ENCODE measurements around the gene GUCD1. TPM values are rescaled to one million over a fixed set of nuclear protein-coding genes. Genes with fewer than 3 reads are reported as not detected.

GUCD1 gene
- total and polyA plus RNA-seq, 2 experiments from 2014 or later: 37.2 to 125 TPM

DNA sequence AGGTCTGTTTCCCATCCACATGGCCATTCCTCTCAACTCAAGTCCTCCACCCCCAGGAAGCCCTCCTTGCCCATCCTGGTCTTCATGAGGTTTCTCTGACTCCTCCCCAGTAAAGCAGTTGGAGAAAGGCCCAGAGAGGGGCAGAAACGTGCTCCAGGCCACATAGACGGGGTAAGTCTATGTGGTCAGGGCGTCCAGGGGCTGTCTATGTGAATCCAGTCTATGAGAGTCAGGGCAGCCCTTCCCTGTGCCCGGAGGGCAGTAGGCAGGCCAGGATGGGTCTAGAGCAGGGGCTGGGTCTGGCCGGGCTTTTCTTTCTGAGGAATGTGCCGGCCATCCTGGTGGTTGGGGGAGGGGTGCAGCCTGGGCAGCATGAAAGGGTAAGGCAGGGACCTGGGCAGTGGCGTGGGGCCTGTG is 11.7 kb downstream of the GUCD1 start:
- Histone ChIP-seq H3K4me2 (ENCODE audit: unreplicated experiment) (no peak overlapping the region), H3K36me3 (ENCODE audit: low read depth) (peaks cover 3% of the 10 kb centered on the region; the same call in 1 of the 2 replicates), H3K9me2 (ENCODE audit: insufficient read depth) (no peaks in the 10 kb centered on the region), H3K9me3 (ENCODE audit: low read depth) (no peaks in the 10 kb centered on the region), H4K20me1 (ENCODE audit: insufficient read depth) (no peaks in the 10 kb centered on the region), H3K27me3 (replicated peaks; ENCODE audit: insufficient read depth) (no peaks in the 10 kb centered on the region), H2AFZ (no peak overlapping the region), H3K4me1 (ENCODE audit: insufficient read depth) (no peaks in the 10 kb centered on the region), H3K9ac (no peak overlapping the region), H3K27ac (no peak overlapping the region), H3K79me2 (ENCODE audit: insufficient read depth) (peaks cover 3% of the 10 kb centered on the region; the same call in 1 of the 2 replicates), H3K4me3 (no peak overlapping the region), H3F3A (ENCODE audit: insufficient read depth) (no peaks in the 10 kb centered on the region)
- TF ChIP-seq EZH2 (IDR thresholded peaks at IDR 0.05; ENCODE audit: insufficient read depth, poor library complexity, severe bottlenecking) (no peak), EZH2phosphoT487 (IDR thresholded peaks at IDR 0.05; ENCODE audit: insufficient read depth, low read depth) (no peak)
- no peak for DNase-seq
- WGBS, 2 experiments (ENCODE audit: low coverage in 1 of 2, low lambda C conversion rate in 2 of 2, missing lambda C conversion rate in 2 of 2): 82 to 83% methylated on average over 7 of the region's 7 CpGs
- in situ Hi-C loops (cut with MboI): no loop called here

DNA sequence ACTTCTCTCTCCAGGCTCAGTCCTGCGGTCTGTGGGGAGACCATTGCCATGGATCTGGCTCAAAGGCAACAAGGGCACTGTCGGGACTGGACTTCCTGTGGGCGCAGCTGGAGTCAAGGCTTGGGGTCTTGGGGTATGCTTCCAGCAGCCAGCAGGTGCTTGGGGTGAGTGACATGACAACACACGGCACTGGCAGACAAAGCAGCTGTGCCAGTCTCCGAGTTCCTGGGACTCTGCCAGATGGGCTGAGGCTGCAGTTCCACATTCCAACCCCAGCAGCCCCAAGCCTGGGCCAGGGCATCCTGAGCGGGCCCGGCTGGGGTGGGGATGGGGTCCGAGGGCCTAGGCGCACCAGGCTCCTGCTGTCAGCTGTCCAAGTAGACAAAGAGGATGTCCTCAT is 12.3 kb downstream of the GUCD1 start:
- H3F3A ChIP-seq (ENCODE audit: insufficient read depth): no peaks in the 10 kb centered on the region
- no peaks in the 10 kb centered on the region for H3K27me3 ChIP-seq (replicated peaks; ENCODE audit: insufficient read depth)
- in situ Hi-C loops (cut with MboI): no loop called here
- H3K4me3 ChIP-seq: no peak overlapping the region
- no peaks in the 10 kb centered on the region for H3K9me2 ChIP-seq (ENCODE audit: insufficient read depth)
- WGBS, 2 experiments (ENCODE audit: low coverage in 1 of 2, low lambda C conversion rate in 2 of 2, missing lambda C conversion rate in 2 of 2): 95 to 96% methylated on average over 9 of the region's 9 CpGs
- H3K4me1 ChIP-seq (ENCODE audit: insufficient read depth): no peaks in the 10 kb centered on the region
- H3K9ac ChIP-seq: no peak overlapping the region
- no peak overlapping the region for H2AFZ ChIP-seq
- H3K27ac ChIP-seq: no peak overlapping the region
- no peak for TF ChIP-seq EZH2 (IDR thresholded peaks at IDR 0.05; ENCODE audit: insufficient read depth, poor library complexity, severe bottlenecking)
- no peak for TF ChIP-seq EZH2phosphoT487 (IDR thresholded peaks at IDR 0.05; ENCODE audit: insufficient read depth, low read depth)
- no peak overlapping the region for H3K4me2 ChIP-seq (ENCODE audit: unreplicated experiment)
- H3K9me3 ChIP-seq (ENCODE audit: low read depth): no peaks in the 10 kb centered on the region
- no peaks in the 10 kb centered on the region for H4K20me1 ChIP-seq (ENCODE audit: insufficient read depth)
- H3K36me3 ChIP-seq (ENCODE audit: low read depth): peaks cover 1% of the 10 kb centered on the region; the same call in 1 of the 2 replicates
- DNase-seq: no peak
- H3K79me2 ChIP-seq (ENCODE audit: insufficient read depth): no peaks in the 10 kb centered on the region

DNA sequence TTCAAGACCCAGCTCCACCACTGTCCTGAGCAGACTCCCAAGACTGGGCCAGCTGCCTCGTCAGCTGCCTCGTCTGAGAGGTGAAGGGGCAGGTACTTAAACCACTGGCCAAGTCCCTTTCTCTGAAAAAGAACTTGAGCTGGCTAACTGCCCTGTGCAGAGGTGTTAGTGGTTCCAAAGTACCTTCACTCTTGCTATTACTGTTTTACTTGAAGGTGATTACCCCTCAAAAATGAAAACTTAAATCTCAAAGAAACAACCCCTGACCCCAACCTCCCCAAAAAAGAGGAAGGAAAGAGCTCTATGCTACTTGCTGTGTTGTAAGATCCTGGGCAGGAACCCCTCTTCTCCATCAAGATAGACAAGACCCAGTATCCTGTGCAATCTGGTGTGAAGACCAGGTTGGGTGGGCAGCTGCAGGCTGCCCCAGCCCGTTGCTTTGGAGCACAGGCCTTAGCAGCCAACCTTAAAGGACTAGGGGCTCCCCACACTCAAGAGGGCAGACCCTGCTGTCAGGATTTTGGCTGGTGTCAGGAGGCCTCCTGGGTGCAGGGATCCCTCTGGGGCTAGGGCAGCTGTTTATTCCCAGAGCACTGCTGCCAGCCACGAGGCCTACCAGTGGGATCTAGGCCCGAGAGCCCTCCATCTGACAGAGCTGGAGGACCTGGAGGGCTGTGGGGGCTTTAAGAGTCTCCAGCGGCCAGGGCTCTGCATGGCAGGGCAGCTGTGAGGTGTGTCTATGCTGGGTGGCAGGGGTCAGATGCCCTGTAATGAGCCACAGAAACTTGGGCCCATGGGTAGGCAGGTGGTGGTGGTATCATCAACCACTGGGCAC is 13.0 kb downstream of the GUCD1 start:
- H2AFZ ChIP-seq: no peak overlapping the region
- no peaks in the 10 kb centered on the region for H3K9me2 ChIP-seq (ENCODE audit: insufficient read depth)
- H3K27me3 ChIP-seq (replicated peaks; ENCODE audit: insufficient read depth): no peaks in the 10 kb centered on the region
- no peak for TF ChIP-seq EZH2phosphoT487 (IDR thresholded peaks at IDR 0.05; ENCODE audit: insufficient read depth, low read depth)
- no peak for TF ChIP-seq EZH2 (IDR thresholded peaks at IDR 0.05; ENCODE audit: insufficient read depth, poor library complexity, severe bottlenecking)
- no peaks in the 10 kb centered on the region for H3K79me2 ChIP-seq (ENCODE audit: insufficient read depth)
- no peaks in the 10 kb centered on the region; the same call in 1 of the 2 replicates for H3K36me3 ChIP-seq (ENCODE audit: low read depth)
- H3K27ac ChIP-seq: no peak overlapping the region
- no peaks in the 10 kb centered on the region for H4K20me1 ChIP-seq (ENCODE audit: insufficient read depth)
- no peak for DNase-seq
- H3K9ac ChIP-seq: no peak overlapping the region
- no peaks in the 10 kb centered on the region for H3K9me3 ChIP-seq (ENCODE audit: low read depth)
- no peaks in the 10 kb centered on the region for H3F3A ChIP-seq (ENCODE audit: insufficient read depth)
- no peak overlapping the region for H3K4me3 ChIP-seq
- 91 to 92% methylated on average over 6 of the region's 6 CpGs for WGBS, 2 experiments (ENCODE audit: low coverage in 1 of 2, low lambda C conversion rate in 2 of 2, missing lambda C conversion rate in 2 of 2)
- in situ Hi-C loops (cut with MboI): no loop called here
- no peaks in the 10 kb centered on the region for H3K4me1 ChIP-seq (ENCODE audit: insufficient read depth)
- H3K4me2 ChIP-seq (ENCODE audit: unreplicated experiment): no peak overlapping the region

DNA sequence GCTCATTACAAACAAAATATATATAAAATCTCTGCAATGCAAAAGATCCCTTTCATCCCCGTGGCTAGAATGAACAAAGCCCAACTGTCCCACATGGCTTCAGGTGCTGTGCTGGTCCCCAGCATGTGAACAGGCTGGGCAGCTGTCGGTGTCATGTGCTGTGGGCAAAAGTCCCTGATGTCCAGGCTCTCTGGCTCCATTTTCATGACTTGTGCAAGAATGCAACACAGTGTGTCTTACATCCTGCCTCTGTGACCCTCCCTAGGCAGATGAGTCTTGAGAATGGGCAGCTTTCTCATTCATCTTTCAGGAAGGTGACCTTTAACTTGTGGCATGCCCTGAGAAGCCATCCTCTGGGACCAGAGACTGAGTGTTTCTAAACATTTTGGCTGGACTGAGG is 14.5 kb downstream of the GUCD1 start:
- Histone ChIP-seq H3K27me3 (replicated peaks; ENCODE audit: insufficient read depth) (no peaks in the 10 kb centered on the region), H3K4me3 (no peak overlapping the region), H3K79me2 (ENCODE audit: insufficient read depth) (no peaks in the 10 kb centered on the region), H3K4me1 (ENCODE audit: insufficient read depth) (no peaks in the 10 kb centered on the region), H3F3A (ENCODE audit: insufficient read depth) (no peaks in the 10 kb centered on the region), H3K9me2 (ENCODE audit: insufficient read depth) (no peaks in the 10 kb centered on the region), H3K27ac (no peak overlapping the region), H2AFZ (no peak overlapping the region), H3K9me3 (ENCODE audit: low read depth) (no peaks in the 10 kb centered on the region), H3K4me2 (ENCODE audit: unreplicated experiment) (no peak overlapping the region), H3K9ac (no peak overlapping the region), H3K36me3 (ENCODE audit: low read depth) (no peaks in the 10 kb centered on the region; the same call in 1 of the 2 replicates), H4K20me1 (ENCODE audit: insufficient read depth) (no peaks in the 10 kb centered on the region)
- WGBS, 2 experiments (ENCODE audit: low coverage in 1 of 2, low lambda C conversion rate in 2 of 2, missing lambda C conversion rate in 2 of 2): 71 to 72% methylated on average over 2 of the region's 2 CpGs
- TF ChIP-seq EZH2 (IDR thresholded peaks at IDR 0.05; ENCODE audit: insufficient read depth, poor library complexity, severe bottlenecking): no peak
- TF ChIP-seq EZH2phosphoT487 (IDR thresholded peaks at IDR 0.05; ENCODE audit: insufficient read depth, low read depth): no peak
- DNase-seq: no peak
- in situ Hi-C loops (cut with MboI): no loop called here

Data from GM23248 (cell line).